HG03378 (cell line): ENCODE measurements around the gene USP24.
"Not testable (repeated sequence)": the region's sequence is repeated elsewhere in the genome, so short reads cannot be mapped to it uniquely, and the experiment has no call there.

Experiments
- ATAC-seq: cut with Tn5 transposase; IDR thresholded peaks from one replicate; pipeline ENCODE4 v1.9.1; 2021; ENCODE audit warnings: mild to moderate bottlenecking, moderate library complexity; ENCODE audit not compliant: unreplicated experiment

USP24 gene

GRCh38 chr1:55197099-55197498, 18.1 kb downstream of the USP24 start:
- ATAC-seq: no peak

- no peak for ATAC-seq
These were observed 18.6 kb downstream of the USP24 start for GRCh38 chr1:55196433-55197035.

- ATAC-seq: no peak
These were observed 19.5 kb downstream of the USP24 start for GRCh38 chr1:55195521-55196233.

- ATAC-seq: no peak
These were observed 20.3 kb downstream of the USP24 start for GRCh38 chr1:55194851-55195250.

GRCh38 chr1:55192093-55192492, 23.1 kb downstream of the USP24 start:
- ATAC-seq: no peak

- not testable (repeated sequence) for ATAC-seq
These were observed 23.8 kb downstream of the USP24 start for GRCh38 chr1:55191219-55191952.

GRCh38 chr1:55190109-55190508, 25.1 kb downstream of the USP24 start:
- no peak for ATAC-seq

- no peak for ATAC-seq
These were observed 26.3 kb downstream of the USP24 start for GRCh38 chr1:55188909-55189308.

GRCh38 chr1:55185832-55186231, 29.3 kb downstream of the USP24 start:
- ATAC-seq: no peak

- ATAC-seq: no peak
These were observed 30.3 kb downstream of the USP24 start for GRCh38 chr1:55184859-55185258.

- ATAC-seq: no peak
These were observed 33.5 kb downstream of the USP24 start for GRCh38 chr1:55181666-55182065.

GRCh38 chr1:55180075-55180670, 35.0 kb downstream of the USP24 start:
- ATAC-seq: no peak

- no peak for ATAC-seq
These were observed 35.9 kb downstream of the USP24 start for GRCh38 chr1:55179177-55179835.

GRCh38 chr1:55172687-55173086, 42.5 kb downstream of the USP24 start:
- no peak for ATAC-seq

- no peak for ATAC-seq
These were observed 42.9 kb downstream of the USP24 start for GRCh38 chr1:55172272-55172671.

- no peak for ATAC-seq
These were observed 43.5 kb downstream of the USP24 start for GRCh38 chr1:55171694-55172093.

GRCh38 chr1:55170426-55170825, 44.7 kb downstream of the USP24 start:
- ATAC-seq: no peak

GRCh38 chr1:55169126-55169525, 46.0 kb downstream of the USP24 start:
- ATAC-seq: no peak

- no peak for ATAC-seq
These were observed 46.8 kb downstream of the USP24 start for GRCh38 chr1:55168353-55168752.

GRCh38 chr1:55167224-55167871, 47.8 kb downstream of the USP24 start:
- ATAC-seq: no peak

- no peak for ATAC-seq
These were observed 50.3 kb downstream of the USP24 start for GRCh38 chr1:55164906-55165305.
